Measurements from ENCODE around the gene LRRC19. TPM values are rescaled to one million over a fixed set of nuclear protein-coding genes. Genes with fewer than 3 reads are reported as not detected.

Gene LRRC19
- total RNA-seq, 4 donors from 2014 or later = not detected

GRCh38 chr9:27041746-27042145, 36.3 kb upstream of the LRRC19 start:
- no peak for ATAC-seq (ENCODE audit: low FRiP score)
- DNase-seq (ENCODE audit: low spot score) = no peak
- TF ChIP-seq CTCF (IDR thresholded peaks at IDR 0.05) = no peak

- ATAC-seq (ENCODE audit: low FRiP score) = no peak
- DNase-seq (ENCODE audit: low spot score) = no peak
- no peak for TF ChIP-seq CTCF (IDR thresholded peaks at IDR 0.05)
These were observed 32.0 kb upstream of the LRRC19 start for GRCh38 chr9:27037499-27037898.

- DNase-seq (ENCODE audit: low spot score) = peak; percentile 72
- ATAC-seq (ENCODE audit: low FRiP score) = peak; percentile 62
- TF ChIP-seq CTCF (IDR thresholded peaks at IDR 0.05) = no peak
These were observed 28.4 kb upstream of the LRRC19 start for GRCh38 chr9:27033815-27034403.

GRCh38 chr9:27029186-27029585, 23.7 kb upstream of the LRRC19 start:
- no peak for ATAC-seq (ENCODE audit: low FRiP score)
- TF ChIP-seq CTCF (IDR thresholded peaks at IDR 0.05) = no peak

GRCh38 chr9:27022920-27023319, 17.4 kb upstream of the LRRC19 start:
- no peak for TF ChIP-seq CTCF (IDR thresholded peaks at IDR 0.05)
- DNase-seq (ENCODE audit: low spot score) = no peak
- ATAC-seq (ENCODE audit: low FRiP score) = no peak

More at GRCh38 chr9:27029186-27029585, 23.7 kb upstream of the LRRC19 start:
- no peak for DNase-seq (ENCODE audit: low spot score)

GRCh38 chr9:27019589-27019988, 14.1 kb upstream of the LRRC19 start:
- no peak for ATAC-seq (ENCODE audit: low FRiP score)
- DNase-seq (ENCODE audit: low spot score) = no peak
- no peak for TF ChIP-seq CTCF (IDR thresholded peaks at IDR 0.05)

GRCh38 chr9:27003426-27004077, 1.9 kb downstream of the LRRC19 start:
- no peak for TF ChIP-seq CTCF (IDR thresholded peaks at IDR 0.05)
- no peak for ATAC-seq (ENCODE audit: low FRiP score)
- DNase-seq (ENCODE audit: low spot score) = no peak

Measured in omental fat pad (tissue), 4 donors.